Osteocyte (in vitro differentiated cells): ENCODE measurements around the gene ZDHHC17. TPM values are rescaled to one million over a fixed set of nuclear protein-coding genes. Genes with fewer than 3 reads are reported as not detected.
"Not testable (repeated sequence)": the region's sequence is repeated elsewhere in the genome, so short reads cannot be mapped to it uniquely, and the experiment has no call there.

ENCODE experiments used
- DNase-seq: peaks from one replicate; pipeline ENCODE4 v3.0.0; 2021; ENCODE audit warnings: mixed read lengths; ENCODE audit not compliant: unreplicated experiment; ENCODE audit errors: extremely low spot score
- H3K27ac Mint-ChIP-seq: one replicate; pipeline ENCODE4 v1.8.0; 2021; ENCODE audit warnings: mild to moderate bottlenecking, mixed read lengths; ENCODE audit not compliant: unreplicated experiment
- H3K27me3 Mint-ChIP-seq: one replicate; pipeline ENCODE4 v1.8.0; 2021; ENCODE audit warnings: mixed read lengths; ENCODE audit not compliant: unreplicated experiment
- H3K36me3 Mint-ChIP-seq: one replicate; pipeline ENCODE4 v1.8.0; 2021; ENCODE audit warnings: mixed read lengths; ENCODE audit not compliant: unreplicated experiment
- H3K4me1 Mint-ChIP-seq: one replicate; pipeline ENCODE4 v1.8.0; 2021; ENCODE audit warnings: mixed read lengths; ENCODE audit not compliant: unreplicated experiment
- H3K4me3 Mint-ChIP-seq: one replicate; pipeline ENCODE4 v1.8.0; 2021; ENCODE audit warnings: mild to moderate bottlenecking, moderate library complexity, mixed read lengths; ENCODE audit not compliant: unreplicated experiment
- H3K9me3 Mint-ChIP-seq: one replicate; pipeline ENCODE4 v1.8.0; 2021; ENCODE audit warnings: mixed read lengths; ENCODE audit not compliant: unreplicated experiment
- total RNA-seq: library from RNA; stranded (reverse); gene quantifications from 2 replicates; pipeline ENCODE4 v1.2.1, GENCODE V29; 2021
- TF ChIP-seq, protein P1 (sequence below): fragments of 200-600 bp; sonication (generic); IDR thresholded peaks from 2 replicates; pipeline ENCODE4 v1.5.0; 2021; ENCODE audit warnings: antibody characterized with exemption, mild to moderate bottlenecking, moderate library complexity

The ZDHHC17 gene
- total RNA-seq, 1 donor from 2014 or later, result 44.3 TPM

DNA sequence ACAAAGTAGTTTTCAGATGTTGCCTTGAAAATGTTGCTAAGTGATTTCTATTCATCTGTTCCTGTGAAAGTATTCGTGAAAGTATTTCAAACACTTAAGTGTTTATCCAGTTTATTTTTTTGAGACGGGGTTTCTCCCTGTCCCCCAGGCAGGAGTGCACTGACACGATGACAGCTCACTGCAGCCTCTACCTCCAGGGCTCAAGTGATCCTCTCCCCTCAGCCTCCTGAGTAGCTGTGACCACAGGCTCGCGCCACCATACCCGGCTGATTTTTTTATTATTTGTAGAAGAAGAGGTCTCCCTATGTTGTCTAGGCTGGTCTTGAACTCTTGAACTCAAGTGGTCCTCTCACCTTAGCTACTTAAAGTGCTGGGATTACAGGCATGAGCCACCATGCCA is 1.7 kb downstream of the ZDHHC17 start:
- Mint-ChIP-seq H3K4me1 (peaks cover 30% of the 10 kb centered on the region), H3K27ac (peak overlapping the region; percentile 98), H3K27me3 (no peaks in the 10 kb centered on the region), H3K9me3 (no peaks in the 10 kb centered on the region), H3K36me3 (no peaks in the 10 kb centered on the region), H3K4me3 (peak overlapping the region; percentile 96)
- no peak for DNase-seq
- TF ChIP-seq, protein P1, sequence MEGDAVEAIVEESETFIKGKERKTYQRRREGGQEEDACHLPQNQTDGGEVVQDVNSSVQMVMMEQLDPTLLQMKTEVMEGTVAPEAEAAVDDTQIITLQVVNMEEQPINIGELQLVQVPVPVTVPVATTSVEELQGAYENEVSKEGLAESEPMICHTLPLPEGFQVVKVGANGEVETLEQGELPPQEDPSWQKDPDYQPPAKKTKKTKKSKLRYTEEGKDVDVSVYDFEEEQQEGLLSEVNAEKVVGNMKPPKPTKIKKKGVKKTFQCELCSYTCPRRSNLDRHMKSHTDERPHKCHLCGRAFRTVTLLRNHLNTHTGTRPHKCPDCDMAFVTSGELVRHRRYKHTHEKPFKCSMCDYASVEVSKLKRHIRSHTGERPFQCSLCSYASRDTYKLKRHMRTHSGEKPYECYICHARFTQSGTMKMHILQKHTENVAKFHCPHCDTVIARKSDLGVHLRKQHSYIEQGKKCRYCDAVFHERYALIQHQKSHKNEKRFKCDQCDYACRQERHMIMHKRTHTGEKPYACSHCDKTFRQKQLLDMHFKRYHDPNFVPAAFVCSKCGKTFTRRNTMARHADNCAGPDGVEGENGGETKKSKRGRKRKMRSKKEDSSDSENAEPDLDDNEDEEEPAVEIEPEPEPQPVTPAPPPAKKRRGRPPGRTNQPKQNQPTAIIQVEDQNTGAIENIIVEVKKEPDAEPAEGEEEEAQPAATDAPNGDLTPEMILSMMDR, result no peak

DNA sequence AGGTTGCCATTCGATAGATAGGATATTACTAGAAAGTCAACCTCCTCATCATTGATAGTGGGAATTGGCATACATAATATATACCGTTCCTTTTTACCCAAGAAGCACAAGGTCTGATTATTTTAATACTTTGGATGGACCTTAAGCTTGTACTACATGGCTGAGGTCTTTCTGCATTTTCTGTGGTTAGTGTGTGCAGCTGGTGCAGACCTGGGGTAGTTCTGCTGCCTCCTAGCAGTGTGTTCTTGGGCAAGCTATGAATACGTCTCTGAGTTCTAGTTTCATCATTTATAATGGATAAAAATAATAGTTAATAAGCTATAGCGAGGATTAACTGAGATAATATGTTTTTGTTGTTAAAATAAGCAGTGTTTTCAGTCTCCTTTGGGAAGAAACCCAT is 2.2 kb downstream of the ZDHHC17 start:
- peak overlapping the region; percentile 22 for H3K4me3 Mint-ChIP-seq
- H3K27ac Mint-ChIP-seq, result no peak overlapping the region
- H3K36me3 Mint-ChIP-seq, result no peaks in the 10 kb centered on the region

DNA sequence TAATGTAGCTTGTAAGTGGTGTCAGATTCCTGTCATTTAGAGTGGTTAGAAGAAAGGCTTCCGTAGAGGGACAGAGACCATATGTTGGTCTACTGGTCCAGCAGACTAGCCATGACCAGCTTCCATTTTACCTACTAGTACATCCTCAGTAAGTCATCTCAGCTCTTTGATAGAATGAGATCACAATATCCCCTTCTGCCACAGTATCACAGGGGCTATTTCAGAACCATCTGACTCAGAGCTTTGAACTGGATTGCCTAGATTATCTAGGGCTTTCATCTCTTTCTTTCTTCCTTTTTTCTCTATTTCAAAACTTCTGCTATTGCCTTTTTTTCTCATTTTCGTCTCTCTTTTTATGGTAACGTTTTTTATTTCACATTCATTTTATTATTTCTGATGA is 4.7 kb downstream of the ZDHHC17 start:
- Mint-ChIP-seq H3K4me3 (no peak overlapping the region), H3K36me3 (peaks cover 5% of the 10 kb centered on the region), H3K27me3 (no peaks in the 10 kb centered on the region), H3K9me3 (no peaks in the 10 kb centered on the region), H3K4me1 (peaks cover 25% of the 10 kb centered on the region), H3K27ac (no peak overlapping the region)
- DNase-seq, result no peak
- TF ChIP-seq, protein P1, result no peak

More for the DNA sequence above, 2.2 kb downstream of the ZDHHC17 start:
- TF ChIP-seq, protein P1, result no peak
- no peaks in the 10 kb centered on the region for H3K9me3 Mint-ChIP-seq
- DNase-seq, result no peak
- peaks cover 30% of the 10 kb centered on the region for H3K4me1 Mint-ChIP-seq
- H3K27me3 Mint-ChIP-seq, result no peaks in the 10 kb centered on the region

DNA sequence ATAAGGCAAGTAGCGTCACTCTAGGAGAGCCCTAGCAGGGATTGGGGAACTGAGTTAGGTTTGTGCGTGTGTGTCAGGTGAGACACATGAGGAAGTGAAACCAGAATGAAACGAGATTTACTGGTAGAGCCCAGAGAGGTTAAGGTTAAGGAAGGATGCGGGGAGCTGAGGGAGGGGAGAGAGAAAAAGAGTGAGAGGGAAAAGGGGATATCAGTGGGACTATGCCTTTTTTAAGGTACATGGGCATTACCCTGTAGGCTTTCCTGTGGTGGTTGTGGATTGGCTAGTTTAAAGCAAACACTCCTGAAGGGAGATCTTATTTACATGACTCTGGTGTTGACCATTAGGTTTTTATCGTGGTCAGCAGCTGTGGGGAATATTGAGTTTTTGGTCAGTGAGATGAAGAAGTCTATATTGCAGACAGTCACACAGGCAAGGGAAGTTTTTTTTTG is 13.9 kb downstream of the ZDHHC17 start:
- Mint-ChIP-seq H3K4me1 (peaks cover 47% of the 10 kb centered on the region), H3K4me3 (no peak overlapping the region), H3K36me3 (peaks cover 5% of the 10 kb centered on the region), H3K27ac (no peak overlapping the region), H3K9me3 (no peaks in the 10 kb centered on the region), H3K27me3 (no peaks in the 10 kb centered on the region)
- no peak for DNase-seq
- TF ChIP-seq, protein P1, result no peak

DNA sequence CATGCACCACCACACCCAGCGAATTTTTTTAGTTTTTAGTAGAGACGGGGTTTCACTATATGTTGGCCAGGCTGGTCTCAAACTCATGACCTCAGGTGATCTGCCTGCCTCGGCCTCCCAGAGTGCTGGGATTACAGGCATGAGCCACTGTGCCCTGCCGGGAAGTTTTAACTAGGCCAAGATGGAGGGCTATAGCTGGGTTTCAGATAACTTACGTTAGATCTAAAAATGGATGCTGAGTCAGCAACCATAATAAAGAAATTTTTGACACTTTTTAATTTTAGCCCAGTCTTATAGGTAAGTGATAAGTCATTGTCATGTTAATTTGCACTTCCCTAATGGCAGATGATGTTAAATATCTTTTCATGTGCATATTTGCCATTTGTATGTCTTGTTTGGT is 14.4 kb downstream of the ZDHHC17 start:
- no peak overlapping the region for H3K4me3 Mint-ChIP-seq
- H3K4me1 Mint-ChIP-seq, result peaks cover 48% of the 10 kb centered on the region
- no peak for DNase-seq
- H3K9me3 Mint-ChIP-seq, result no peaks in the 10 kb centered on the region
- no peak overlapping the region for H3K27ac Mint-ChIP-seq
- no peaks in the 10 kb centered on the region for H3K27me3 Mint-ChIP-seq
- TF ChIP-seq, protein P1, result no peak
- H3K36me3 Mint-ChIP-seq, result peaks cover under 1% of the 10 kb centered on the region

DNA sequence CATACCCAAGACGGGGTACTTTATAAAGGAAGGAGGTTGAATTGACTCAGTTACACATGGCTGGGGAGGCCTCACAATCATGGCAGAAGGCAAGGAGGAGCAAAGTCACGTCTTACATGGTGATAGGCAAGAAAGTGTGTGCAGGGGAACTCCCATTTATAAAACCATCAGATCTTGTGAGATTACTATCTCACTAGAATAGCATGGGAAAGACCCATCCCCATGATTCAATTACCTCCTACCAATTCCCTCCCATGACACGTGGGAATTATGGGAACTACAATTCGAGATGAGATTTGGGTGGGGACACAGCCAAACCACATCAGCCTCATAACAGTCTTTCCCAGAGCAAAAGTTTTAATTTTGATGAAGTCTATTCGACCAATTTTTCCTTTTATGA is 15.4 kb downstream of the ZDHHC17 start:
- not testable (repeated sequence) for H3K27me3 Mint-ChIP-seq

More for the DNA sequence above, 15.4 kb downstream of the ZDHHC17 start:
- H3K4me3 Mint-ChIP-seq, H3K9me3 Mint-ChIP-seq, H3K27ac Mint-ChIP-seq, DNase-seq, H3K36me3 Mint-ChIP-seq: not testable (repeated sequence)
- H3K4me1 Mint-ChIP-seq, result peaks cover 56% of the 10 kb centered on the region
